ENCODE measurements around the gene KIFAP3.
"Not testable (repeated sequence)": the region's sequence is repeated elsewhere in the genome, so short reads cannot be mapped to it uniquely, and the experiment has no call there.

The KIFAP3 gene

GRCh38 chr1:170074250-170075157 lies at the start of gene KIFAP3:
TSS of gene KIFAP3 (minus strand) at chr1:170074695. CDS start at chr1:170074467, 228 bp downstream.
- in situ Hi-C loops (cut with MboI; ENCODE audit: low sequenced_read_pairs), result no loop called here

- in situ Hi-C loops (cut with MboI; ENCODE audit: low sequenced_read_pairs), result no loop called here
Measured at GRCh38 chr1:170122366-170122765, 47.9 kb upstream of the KIFAP3 start.

- in situ Hi-C loops (cut with MboI; ENCODE audit: low sequenced_read_pairs), result no loop called here
Measured at GRCh38 chr1:170114906-170115305, 40.4 kb upstream of the KIFAP3 start.

GRCh38 chr1:170113140-170113539 lies 38.6 kb upstream of the KIFAP3 start:
- in situ Hi-C loops (cut with MboI; ENCODE audit: low sequenced_read_pairs), result not testable (repeated sequence)

DNA sequence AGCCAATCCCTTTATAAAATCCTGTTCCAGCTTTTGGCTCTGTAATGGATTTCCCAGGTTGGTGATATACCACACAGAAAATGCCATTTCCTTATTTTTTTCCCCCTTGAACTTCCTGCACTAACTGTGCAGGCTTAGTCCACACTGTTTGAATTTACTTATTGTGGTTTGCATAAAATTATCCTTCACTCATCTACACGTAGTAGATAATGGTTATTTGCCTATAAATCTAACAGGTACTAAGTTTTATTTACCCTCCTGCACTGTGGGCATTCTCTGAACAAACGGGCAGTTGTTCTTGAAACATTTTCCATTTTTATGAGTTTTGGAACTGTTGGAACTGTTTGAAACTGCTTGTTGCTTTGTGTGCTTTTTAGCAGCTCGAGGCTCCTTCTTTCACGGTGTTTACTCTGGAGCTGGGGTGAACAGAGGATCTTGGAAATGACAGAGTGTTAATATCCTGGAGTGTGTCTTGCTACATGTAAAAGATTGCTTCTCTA lies 23.0 kb upstream of the KIFAP3 start:
- in situ Hi-C loops (cut with MboI; ENCODE audit: low sequenced_read_pairs), result no loop called here

GRCh38 chr1:170096806-170097340 lies 22.4 kb upstream of the KIFAP3 start:
- in situ Hi-C loops (cut with MboI; ENCODE audit: low sequenced_read_pairs), result no loop called here

DNA sequence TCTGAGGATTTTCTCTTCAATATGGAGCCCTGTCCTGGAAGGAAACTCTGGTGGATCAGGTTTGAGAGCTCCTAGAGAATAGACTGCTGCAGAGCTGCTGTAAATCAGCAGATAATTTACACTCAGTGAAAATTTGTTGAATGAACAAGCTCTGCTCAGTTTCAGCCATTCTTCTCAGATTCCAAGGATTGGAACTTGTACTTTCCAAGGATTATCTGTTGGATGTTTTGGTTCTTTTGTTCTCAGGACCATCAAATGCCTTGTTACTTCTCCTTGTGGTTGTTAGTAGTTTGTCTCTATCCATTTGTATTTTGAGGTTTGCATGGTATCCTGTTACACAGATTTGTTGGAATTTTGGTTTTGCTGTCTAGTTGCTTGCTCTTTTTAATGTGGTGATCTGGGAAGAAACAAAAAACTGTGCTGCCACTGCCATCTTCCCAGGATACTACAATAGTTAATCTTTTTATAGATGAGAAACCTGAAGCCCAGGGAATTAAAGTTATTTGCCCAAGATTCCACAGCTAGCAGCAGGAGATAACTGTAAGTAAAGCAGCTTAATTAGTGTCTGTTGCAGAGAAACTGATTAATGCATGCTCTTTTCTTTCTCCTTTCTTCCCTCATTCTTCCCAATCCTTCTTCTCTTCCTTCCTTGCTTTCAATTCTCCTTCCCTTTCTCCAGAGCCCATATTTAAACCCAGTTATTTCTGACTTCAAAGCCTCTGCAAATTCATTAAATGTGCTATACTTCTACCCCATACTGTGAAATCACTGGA lies 21.7 kb upstream of the KIFAP3 start:
- in situ Hi-C loops (cut with MboI; ENCODE audit: low sequenced_read_pairs), result no loop called here

DNA sequence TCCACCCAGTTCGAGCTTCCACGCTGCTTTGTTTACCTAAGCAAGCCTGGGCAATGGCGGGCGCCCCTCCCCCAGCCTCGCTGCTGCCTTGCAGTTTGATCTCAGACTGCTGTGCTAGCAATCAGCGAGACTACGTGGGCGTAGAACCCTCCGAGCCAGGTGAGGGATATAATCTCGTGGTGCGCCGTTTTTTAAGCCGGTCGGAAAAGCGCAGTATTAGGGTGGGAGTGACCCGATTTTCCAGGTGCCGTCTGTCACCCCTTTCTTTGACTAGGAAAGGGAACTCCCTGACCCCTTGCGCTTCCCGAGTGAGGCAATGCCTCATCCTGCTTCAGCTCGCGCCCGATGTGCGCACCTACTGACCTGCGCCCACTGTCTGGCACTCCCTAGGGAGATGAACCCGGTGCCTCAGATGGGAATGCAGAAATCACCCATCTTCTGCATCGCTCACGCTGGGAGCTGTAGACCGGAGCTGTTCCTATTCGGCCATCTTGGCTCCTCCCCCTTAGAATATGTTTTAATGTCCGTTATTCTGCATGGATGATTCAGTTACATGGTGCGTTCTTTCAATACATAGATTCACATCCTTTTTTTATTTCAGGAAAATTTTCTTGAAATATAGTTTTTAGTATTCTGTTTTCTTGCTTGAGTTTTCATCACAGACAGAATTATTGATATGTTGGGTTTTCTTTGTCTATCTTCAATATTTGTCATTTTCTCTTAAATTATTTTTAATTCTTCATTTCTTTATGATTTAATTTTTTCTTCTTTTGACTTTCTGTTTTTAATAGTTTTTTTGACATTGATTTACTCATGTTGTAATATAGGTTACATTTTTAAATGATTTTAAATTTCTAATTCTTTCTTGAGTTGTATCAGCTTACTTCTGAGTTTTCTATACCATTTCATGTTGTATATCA lies 20.5 kb upstream of the KIFAP3 start:
- in situ Hi-C loops (cut with MboI; ENCODE audit: low sequenced_read_pairs), result not testable (repeated sequence)

DNA sequence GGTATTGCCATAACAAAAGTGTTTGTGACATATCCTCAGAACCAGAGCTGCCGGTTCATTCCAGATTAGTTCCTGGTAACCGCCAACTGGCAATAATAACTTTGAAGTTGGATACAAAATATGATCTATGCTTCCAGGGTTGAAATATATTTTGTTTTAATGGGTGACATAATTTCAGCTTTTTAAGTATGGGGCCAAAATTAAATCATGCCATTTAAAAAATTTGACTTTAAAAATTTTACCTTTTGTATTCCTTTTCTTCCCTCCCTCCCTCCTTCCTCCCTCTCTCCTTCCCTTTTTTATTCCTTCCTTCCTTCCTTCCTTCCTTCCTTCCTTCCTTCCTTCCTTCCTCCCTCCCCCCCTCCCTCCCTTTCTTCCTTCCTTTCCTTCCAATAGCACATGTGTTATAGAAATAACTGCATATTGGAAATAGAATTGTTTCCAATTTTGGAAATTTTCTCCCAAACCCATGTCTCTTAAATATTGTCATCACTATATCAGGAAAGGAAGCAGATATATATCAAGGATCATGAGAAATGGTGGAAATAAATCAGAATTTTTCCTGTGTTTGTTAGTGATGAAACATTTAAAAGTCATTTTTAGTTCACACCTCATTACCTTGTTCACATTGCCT lies 12.0 kb upstream of the KIFAP3 start:
- in situ Hi-C loops (cut with MboI; ENCODE audit: low sequenced_read_pairs), result no loop called here

GRCh38 chr1:170085091-170085490 lies 10.6 kb upstream of the KIFAP3 start:
- in situ Hi-C loops (cut with MboI; ENCODE audit: low sequenced_read_pairs), result no loop called here

DNA sequence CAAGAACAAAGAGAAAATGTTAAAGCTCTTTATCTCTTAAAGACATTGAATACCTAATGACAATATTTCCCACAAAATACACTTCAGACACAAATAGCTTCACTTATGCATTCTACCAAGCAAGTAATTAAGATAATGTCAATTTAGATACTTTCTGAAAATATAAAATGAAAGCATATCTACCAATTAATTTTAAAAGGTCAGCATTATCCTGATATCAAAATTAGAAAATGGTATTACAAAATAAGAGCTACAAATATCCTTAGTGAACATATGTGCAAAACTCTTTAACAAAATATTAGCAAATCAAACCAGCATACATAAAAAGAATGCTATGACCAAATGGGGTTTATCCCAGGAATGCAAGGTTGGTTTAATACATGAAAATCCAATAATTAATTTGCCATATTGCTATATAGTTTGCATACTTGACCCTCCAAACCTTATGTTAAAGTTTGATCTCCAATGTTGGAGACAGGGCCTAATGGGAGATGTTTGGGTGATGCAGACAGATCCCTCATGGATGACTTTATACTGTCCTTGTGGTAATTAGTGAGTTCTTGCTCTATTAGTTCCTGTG lies 4.2 kb upstream of the KIFAP3 start:
- in situ Hi-C loops (cut with MboI; ENCODE audit: low sequenced_read_pairs), result no loop called here

GRCh38 chr1:170077926-170078325 lies 3.4 kb upstream of the KIFAP3 start:
- in situ Hi-C loops (cut with MboI; ENCODE audit: low sequenced_read_pairs), result no loop called here

DNA sequence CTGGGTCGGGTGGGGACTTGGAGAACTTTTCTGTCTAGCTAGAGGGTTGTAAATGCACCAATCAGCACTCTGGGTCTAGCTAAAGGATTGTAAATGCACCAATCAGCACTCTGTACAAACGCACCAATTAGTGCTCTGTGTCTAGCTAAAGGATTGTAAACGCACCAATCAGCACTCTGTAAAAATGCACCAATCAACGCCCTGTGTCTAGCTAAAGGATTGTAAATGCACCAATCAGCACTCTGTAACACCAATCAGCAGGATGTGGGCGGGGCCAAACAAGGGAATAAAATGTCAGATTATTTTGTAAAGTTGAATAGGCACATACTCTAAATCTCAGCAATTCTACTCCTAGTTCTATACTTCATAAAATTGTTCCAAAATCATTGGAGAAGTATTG lies 2.5 kb upstream of the KIFAP3 start:
- in situ Hi-C loops (cut with MboI; ENCODE audit: low sequenced_read_pairs), result not testable (repeated sequence)

GRCh38 chr1:170076199-170076598 lies 1.7 kb upstream of the KIFAP3 start:
- in situ Hi-C loops (cut with MboI; ENCODE audit: low sequenced_read_pairs), result no loop called here

- in situ Hi-C loops (cut with MboI; ENCODE audit: low sequenced_read_pairs), result no loop called here
Measured at GRCh38 chr1:170075186-170075585, 691 bp upstream of the KIFAP3 start.

GRCh38 chr1:170073893-170074249 lies 624 bp downstream of the KIFAP3 start:
- in situ Hi-C loops (cut with MboI; ENCODE audit: low sequenced_read_pairs), result no loop called here

GRCh38 chr1:170071378-170071777 lies 3.1 kb downstream of the KIFAP3 start:
- in situ Hi-C loops (cut with MboI; ENCODE audit: low sequenced_read_pairs), result no loop called here

DNA sequence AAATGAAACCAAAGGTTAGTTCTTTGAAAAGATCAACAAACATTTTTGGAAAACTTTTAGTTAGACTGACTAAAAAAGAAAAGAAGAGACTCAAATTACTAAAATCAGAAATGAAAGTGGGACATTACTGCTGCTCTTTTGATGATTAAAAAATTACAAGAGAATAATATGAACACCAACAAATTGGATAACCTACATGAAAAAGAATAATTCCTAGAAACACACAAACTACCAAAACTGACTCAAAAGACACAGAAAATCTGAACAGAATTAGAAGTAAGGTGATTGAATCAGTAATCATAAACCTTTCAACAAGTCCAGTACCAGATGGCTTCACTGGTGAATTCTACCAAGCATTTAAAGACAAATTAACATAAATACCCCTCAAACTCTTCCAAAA lies 5.6 kb downstream of the KIFAP3 start:
- in situ Hi-C loops (cut with MboI; ENCODE audit: low sequenced_read_pairs), result no loop called here

DNA sequence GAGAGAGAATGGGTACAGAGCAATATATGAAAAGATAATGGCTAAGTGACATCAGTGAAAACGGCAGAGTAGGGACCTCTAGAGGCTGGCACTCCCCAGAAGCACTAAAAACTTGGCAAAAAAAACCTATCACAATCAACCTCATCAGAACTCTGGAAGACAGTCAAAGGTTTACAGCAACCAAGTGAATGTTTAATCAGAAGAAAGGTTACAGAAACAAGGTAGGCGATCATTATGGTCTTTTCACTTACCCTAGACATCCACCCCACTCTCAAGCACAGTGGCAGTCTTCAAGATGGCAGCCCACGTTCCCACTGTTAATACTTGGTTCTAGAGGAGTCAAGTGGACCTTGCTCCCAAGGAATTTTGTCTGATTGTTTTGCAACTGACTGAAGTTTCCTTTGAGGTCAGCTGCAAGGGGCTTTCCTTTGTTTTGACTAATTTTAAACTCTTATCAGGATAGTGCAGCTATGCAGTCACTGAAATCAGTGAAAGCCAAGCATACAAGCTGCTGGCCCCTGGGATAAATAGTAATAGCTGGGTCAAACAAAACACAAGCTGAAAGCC lies 7.2 kb downstream of the KIFAP3 start:
- in situ Hi-C loops (cut with MboI; ENCODE audit: low sequenced_read_pairs), result no loop called here
